GM23248 (cell line): ENCODE data around the gene NINL. TPM values are rescaled to one million over a fixed set of nuclear protein-coding genes. Genes with fewer than 3 reads are reported as not detected.

Experiments used
- DNase-seq: peaks from one replicate; pipeline ENCODE4 v3.0.0-alpha.2; 2015
- H2AFZ ChIP-seq: fragments of 200-600 bp; sonication (generic); 2 replicates; pipeline ENCODE4 v1.6.1; 2016; ENCODE audit warnings: antibody characterized with exemption
- H3F3A ChIP-seq: fragments of 200-600 bp; sonication (generic); 2 replicates; pipeline ENCODE4 v1.6.1; 2016; ENCODE audit warnings: mild to moderate bottlenecking, antibody characterized with exemption, mixed run types; ENCODE audit not compliant: insufficient read depth
- H3K27ac ChIP-seq: fragments of 200-600 bp; sonication (generic); 2 replicates; pipeline ENCODE4 v1.5.1; 2016; ENCODE audit warnings: mild to moderate bottlenecking
- H3K27me3 ChIP-seq: fragments of 200-600 bp; sonication (generic); replicated peaks from 2 replicates; pipeline ENCODE4 v1.6.1; 2016; ENCODE audit warnings: mild to moderate bottlenecking; ENCODE audit not compliant: insufficient read depth
- H3K36me3 ChIP-seq: fragments of 200-600 bp; sonication (generic); 2 replicates; pipeline ENCODE4 v1.6.1; 2016; ENCODE audit warnings: low read depth, mild to moderate bottlenecking
- H3K4me1 ChIP-seq: fragments of 200-600 bp; sonication (generic); 2 replicates; pipeline ENCODE4 v1.6.1; 2016; ENCODE audit warnings: mild to moderate bottlenecking; ENCODE audit not compliant: insufficient read depth
- H3K4me2 ChIP-seq: fragments of 200-600 bp; sonication (generic); one replicate; pipeline ENCODE4 v1.6.1; 2016; ENCODE audit warnings: mild to moderate bottlenecking; ENCODE audit not compliant: unreplicated experiment
- H3K4me3 ChIP-seq: fragments of 200-600 bp; sonication (generic); 2 replicates; pipeline ENCODE4 v1.5.1; 2016; ENCODE audit warnings: mild to moderate bottlenecking
- H3K79me2 ChIP-seq: fragments of 200-600 bp; sonication (generic); 2 replicates; pipeline ENCODE4 v1.6.1; 2016; ENCODE audit warnings: mild to moderate bottlenecking; ENCODE audit not compliant: insufficient read depth
- H3K9ac ChIP-seq: fragments of 200-600 bp; sonication (generic); 2 replicates; pipeline ENCODE4 v1.6.1; 2016; ENCODE audit warnings: mild to moderate bottlenecking
- H3K9me2 ChIP-seq: fragments of 200-600 bp; sonication (generic); 2 replicates; pipeline ENCODE4 v1.6.1; 2016; ENCODE audit warnings: mixed run types, mild to moderate bottlenecking, moderate library complexity; ENCODE audit not compliant: insufficient read depth
- H3K9me3 ChIP-seq: fragments of 200-600 bp; sonication (generic); one replicate; pipeline ENCODE4 v1.6.1; 2017; ENCODE audit warnings: low read depth
- H4K20me1 ChIP-seq: fragments of 200-600 bp; sonication (generic); 2 replicates; pipeline ENCODE4 v1.6.0; 2016; ENCODE audit not compliant: insufficient read depth
- EZH2 ChIP-seq: fragments of 200-600 bp; sonication (generic); IDR thresholded peaks from 2 replicates; pipeline ENCODE4 v1.6.1; 2018; ENCODE audit warnings: antibody characterized with exemption, mild to moderate bottlenecking; ENCODE audit not compliant: insufficient read depth, poor library complexity, severe bottlenecking
- EZH2phosphoT487 ChIP-seq: fragments of 200-600 bp; sonication (generic); IDR thresholded peaks from 2 replicates; pipeline ENCODE4 v1.6.1; 2018; ENCODE audit warnings: antibody characterized with exemption, moderate library complexity, mild to moderate bottlenecking, low read depth; ENCODE audit not compliant: insufficient read depth
- WGBS, 2 experiments: methylation state at CpG; one replicate each; pipeline ENCODE4 v1.1.6; 2015 to 2017; ENCODE audit warnings: low lambda C conversion rate in 2 of 2, low coverage in 1 of 2; ENCODE audit errors: missing lambda C conversion rate in 2 of 2; 5-methylcytosine and 5-hydroxymethylcytosine counted together
- in situ Hi-C: fragments of 300-500 bp; cut with MboI; formaldehyde crosslinking; loops from 2 replicates; pipeline ENCODE4 v1.15.0; 2020
- polyA plus RNA-seq: library from polyadenylated mRNA; unstranded; fragments of >200 nt; fragmentation: Nextera tagmentation; extraction: Ambion mirVana; gene quantifications from 2 replicates; pipeline ENCODE4 v1.2.1, GENCODE V29; 2016
- total RNA-seq: library from RNA; depleted of rRNA; stranded (reverse); fragments of >200 nt; shearing (Covaris generic); gene quantifications from 2 replicates; pipeline ENCODE4 v1.2.3, GENCODE V29; 2014

NINL gene
- total and polyA plus RNA-seq, 2 experiments from 2014 or later = 1.9 to 3.4 TPM

DNA sequence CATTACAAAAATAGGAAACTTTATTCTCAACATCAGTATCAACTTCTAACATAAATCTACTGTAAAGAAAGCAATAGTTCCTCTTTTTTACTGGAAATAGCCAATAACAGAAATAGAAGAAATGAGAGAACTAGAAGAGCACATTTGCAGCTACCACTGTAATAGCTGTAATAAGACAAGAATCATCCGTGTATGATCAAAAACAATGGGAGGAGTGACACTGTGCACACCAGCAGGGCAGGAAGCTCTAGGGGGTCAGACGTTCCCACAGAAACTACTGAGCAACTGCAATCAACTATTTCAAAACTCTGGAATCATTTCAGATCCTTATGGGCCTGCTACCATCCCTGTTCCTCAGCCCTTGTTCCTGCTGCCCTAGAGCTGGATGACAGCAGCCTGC, 43.7 kb downstream of the NINL start:
- Histone ChIP-seq H3K9me2 (no peaks in the 10 kb centered on the region), H3K4me1 (peaks cover 35% of the 10 kb centered on the region), H3K4me2 (no peak overlapping the region), H3K79me2 (no peaks in the 10 kb centered on the region), H4K20me1 (no peaks in the 10 kb centered on the region; the same call in 1 of the 2 replicates), H3K4me3 (no peak overlapping the region), H3F3A (peaks cover 21% of the 10 kb centered on the region), H3K9ac (no peak overlapping the region), H3K27me3 (no peaks in the 10 kb centered on the region), H3K9me3 (no peaks in the 10 kb centered on the region), H3K27ac (peak overlapping the region; percentile 45), H2AFZ (no peak overlapping the region), H3K36me3 (no peaks in the 10 kb centered on the region)
- peak; percentile 54 for DNase-seq
- 40 to 46% methylated on average over 2 of the region's 2 CpGs for WGBS, 2 experiments
- TF ChIP-seq EZH2 = no peak
- no peak for TF ChIP-seq EZH2phosphoT487
- in situ Hi-C loops = no loop called here

GRCh38 chr20:25539742-25540672, 45.3 kb downstream of the NINL start:
- H3F3A ChIP-seq = peaks cover 21% of the 10 kb centered on the region
- 5 to 6% methylated on average over 19 of the region's 19 CpGs for WGBS, 2 experiments
- no peaks in the 10 kb centered on the region for H3K79me2 ChIP-seq
- H4K20me1 ChIP-seq = no peaks in the 10 kb centered on the region; the same call in 1 of the 2 replicates
- no peaks in the 10 kb centered on the region for H3K9me3 ChIP-seq
- H3K9ac ChIP-seq = peak overlapping the region; percentile 68
- no peaks in the 10 kb centered on the region for H3K27me3 ChIP-seq
- no peaks in the 10 kb centered on the region for H3K36me3 ChIP-seq
- H3K4me3 ChIP-seq = peak overlapping the region; percentile 68
- H3K27ac ChIP-seq = peak overlapping the region; percentile 12; the same call in 1 of the 2 replicates
- peaks cover 35% of the 10 kb centered on the region for H3K4me1 ChIP-seq
- H2AFZ ChIP-seq = peak overlapping the region; percentile 96
- in situ Hi-C loops = no loop called here
- no peaks in the 10 kb centered on the region for H3K9me2 ChIP-seq
- peak overlapping the region; percentile 92 for H3K4me2 ChIP-seq
- TF ChIP-seq EZH2phosphoT487 (no peak), EZH2 (no peak)
- peak; percentile 76 for DNase-seq

DNA sequence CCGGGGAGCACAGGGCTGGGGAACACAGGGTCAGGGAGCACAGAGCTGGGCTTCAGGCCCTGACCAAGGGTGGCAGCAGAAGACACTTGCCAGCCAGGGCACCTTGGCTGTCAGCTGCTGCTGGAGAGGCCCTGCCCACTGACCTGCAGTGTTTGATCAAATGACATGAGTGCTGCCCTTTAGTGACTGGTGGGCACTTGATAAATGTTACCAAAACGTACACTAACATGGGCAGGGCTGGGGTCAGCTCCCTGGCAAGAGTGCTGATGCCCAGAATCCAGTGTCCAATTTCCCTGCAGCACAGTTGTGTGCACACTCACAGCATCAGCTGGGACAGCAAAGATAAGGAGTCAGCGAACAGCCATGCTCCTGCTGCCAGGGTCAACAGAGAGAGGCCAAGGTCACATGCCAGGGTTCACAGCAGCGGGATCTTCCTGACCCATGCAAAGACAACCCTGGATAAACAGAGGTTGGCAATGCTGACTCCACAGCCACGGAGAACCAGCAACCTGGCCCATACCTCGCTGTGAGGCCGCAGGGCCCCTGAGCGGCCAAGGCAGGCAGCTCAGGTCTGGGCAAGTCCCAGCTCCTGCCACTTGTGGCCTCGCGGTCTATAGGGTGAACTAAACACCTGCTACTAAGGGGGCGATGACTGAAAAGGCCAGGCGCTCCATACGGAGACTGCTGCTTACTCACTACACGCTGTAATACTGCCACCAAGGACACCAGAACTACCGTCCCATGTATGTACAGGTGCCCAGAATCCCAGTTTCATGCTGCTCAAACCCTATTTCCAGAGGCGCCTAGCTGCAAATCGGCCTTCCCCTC, 46.3 kb downstream of the NINL start:
- no peaks in the 10 kb centered on the region for H3K9me3 ChIP-seq
- no peaks in the 10 kb centered on the region for H4K20me1 ChIP-seq
- no peaks in the 10 kb centered on the region for H3K27me3 ChIP-seq
- H3K79me2 ChIP-seq = no peaks in the 10 kb centered on the region
- H3K4me2 ChIP-seq = peak overlapping the region; percentile 92
- H3K9me2 ChIP-seq = no peaks in the 10 kb centered on the region
- 73 to 78% methylated on average over 17 of the region's 17 CpGs for WGBS, 2 experiments
- H3K27ac ChIP-seq = no peak overlapping the region
- no peak overlapping the region; the same call in 1 of the 2 replicates for H3K9ac ChIP-seq
- no peaks in the 10 kb centered on the region for H3K36me3 ChIP-seq
- peak overlapping the region; percentile 68 for H3K4me3 ChIP-seq
- H3K4me1 ChIP-seq = peaks cover 35% of the 10 kb centered on the region
- H2AFZ ChIP-seq = peak overlapping the region; percentile 96
- H3F3A ChIP-seq = peaks cover 21% of the 10 kb centered on the region
- no peak for TF ChIP-seq EZH2
- no peak for TF ChIP-seq EZH2phosphoT487
- peak; percentile 1 for DNase-seq
- in situ Hi-C loops = no loop called here

DNA sequence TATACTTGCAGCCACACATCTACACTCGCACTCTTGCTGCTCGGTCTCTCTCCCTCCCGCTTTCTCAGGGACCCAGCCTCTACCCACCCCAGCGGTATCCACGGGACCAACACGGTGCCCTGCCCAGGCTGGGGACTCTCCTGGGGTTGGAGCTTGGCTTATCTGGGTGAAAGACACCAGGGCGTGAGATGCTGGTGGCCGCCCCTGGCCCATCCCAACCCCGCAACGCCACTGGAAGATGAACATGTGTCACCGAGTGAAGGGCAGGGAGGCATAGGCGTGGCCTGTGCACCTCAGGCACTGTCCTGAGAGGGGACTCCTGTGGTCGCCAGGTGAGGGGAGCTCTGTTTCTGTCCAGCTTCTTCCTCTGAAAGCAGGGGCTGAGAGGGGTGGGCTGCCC, 47.4 kb downstream of the NINL start:
- Histone ChIP-seq H3F3A (peaks cover 15% of the 10 kb centered on the region; the same call in 1 of the 2 replicates), H3K4me2 (no peak overlapping the region), H3K4me1 (peaks cover 29% of the 10 kb centered on the region), H3K4me3 (no peak overlapping the region), H3K9me2 (no peaks in the 10 kb centered on the region), H3K36me3 (no peaks in the 10 kb centered on the region), H3K27me3 (no peaks in the 10 kb centered on the region), H2AFZ (no peak overlapping the region), H3K9me3 (no peaks in the 10 kb centered on the region), H4K20me1 (no peaks in the 10 kb centered on the region), H3K27ac (no peak overlapping the region), H3K79me2 (no peaks in the 10 kb centered on the region), H3K9ac (no peak overlapping the region)
- in situ Hi-C loops = no loop called here
- no peak for TF ChIP-seq EZH2
- no peak for TF ChIP-seq EZH2phosphoT487
- 96% methylated on average over 12 of the region's 13 CpGs for WGBS, 2 experiments
- DNase-seq = no peak
